ENCODE results near the gene LZTR1.

GRCh38 chr22:20985720-20986119, 3.6 kb downstream of the LZTR1 start:
- no peak for TF ChIP-seq CTCF (IDR thresholded peaks at IDR 0.05; ENCODE audit: low read depth, low read length, missing input control)
- no peak for TF ChIP-seq REST (IDR thresholded peaks at IDR 0.05)
- no peak for TF ChIP-seq YY1 (IDR thresholded peaks at IDR 0.05)
- no peak for TF ChIP-seq FOXA1 (IDR thresholded peaks at IDR 0.05)
- no peak for TF ChIP-seq RAD21 (IDR thresholded peaks at IDR 0.05)
- no peak for TF ChIP-seq JUND (IDR thresholded peaks at IDR 0.05)
- TF ChIP-seq ATF3 (IDR thresholded peaks at IDR 0.05), result no peak
- TF ChIP-seq MAX (IDR thresholded peaks at IDR 0.05), result no peak
- no peak for TF ChIP-seq GABPA (IDR thresholded peaks at IDR 0.05 in 1 of 2, conservative IDR thresholded peaks at IDR 0.05 in 1 of 2)
- no peak for TF ChIP-seq TAF1 (conservative IDR thresholded peaks at IDR 0.05)

Measured in liver (tissue), 3 donors.